ENCODE measurements around the gene GINS2. TPM values are rescaled to one million over a fixed set of nuclear protein-coding genes. Genes with fewer than 3 reads are reported as not detected.

The GINS2 gene
- total and polyA plus RNA-seq, 2 donors (not counting 3 experiments of a cell fraction or from before 2014, with no cell fraction given): 10.4 to 24.1 TPM

DNA sequence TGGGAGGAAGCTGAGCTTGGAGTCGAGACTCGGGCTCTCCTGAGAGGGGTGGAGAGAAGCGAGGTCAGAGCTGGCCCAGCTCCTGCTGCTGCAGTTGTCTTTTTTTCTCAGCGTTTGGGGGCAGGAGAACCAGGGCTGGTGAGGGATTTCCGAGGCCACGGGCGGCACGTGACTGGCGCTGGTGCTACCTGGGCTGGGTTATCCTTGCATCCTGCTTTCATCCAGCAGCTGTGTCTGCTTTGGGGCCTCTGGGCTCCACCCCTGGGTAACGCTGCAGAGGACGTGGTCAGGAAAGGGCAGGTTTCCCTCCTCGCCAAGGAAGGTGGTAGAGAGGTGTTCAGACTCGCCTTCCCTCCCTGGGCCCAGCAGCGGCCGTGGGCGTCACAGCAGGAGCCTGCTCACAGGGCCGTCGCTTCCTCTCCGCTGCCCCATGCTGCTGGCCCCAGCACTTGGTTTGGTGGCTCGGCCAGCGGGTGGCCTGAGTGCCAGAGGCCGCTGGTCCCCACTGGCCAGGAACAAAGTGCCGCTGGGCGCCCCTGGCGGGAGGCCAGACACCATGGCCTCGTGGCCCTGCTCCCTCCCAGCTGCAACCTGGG lies 53.1 kb downstream of the GINS2 start:
- intact Hi-C loops (cut with micrococcal nuclease): no loop called here
- ChIA-PET CTCF (interaction anchor here (1.2 to 4.0 kb wide), 3 partner anchors 8 to 19 kb away, joined by 3 to 17 read pairs (median 3); no protein-coding TSS in a partner anchor), POLR2A (no interaction called here)
- Histone ChIP-seq H3K4me1 (ENCODE audit: control insufficient read depth, extremely low read depth, insufficient read depth, low read length) (no peaks in the 10 kb centered on the region), H3K9me1 (replicated peaks; ENCODE audit: control insufficient read depth, extremely low read depth, insufficient read depth, low read length) (no peaks in the 10 kb centered on the region), H3K79me2 (ENCODE audit: control insufficient read depth, insufficient read depth, low read length) (no peaks in the 10 kb centered on the region), H3K4me2 (ENCODE audit: insufficient read depth, low read length) (no peak overlapping the region), H3K27ac (ENCODE audit: insufficient read depth, low read depth, low read length) (no peak overlapping the region), H3K4me3 (replicated peaks in 1 of 3; ENCODE audit: insufficient read depth in 1 of 3, low read depth in 1 of 3, low read length in 3 of 3) (no peak overlapping the region), H3K9ac (replicated peaks; ENCODE audit: extremely low read depth, insufficient read depth, low read length) (no peak overlapping the region), H3K9me3 (replicated peaks; ENCODE audit: control insufficient read depth, insufficient read depth, low read length) (no peaks in the 10 kb centered on the region), H2AFZ (ENCODE audit: low read depth, low read length) (no peak overlapping the region), H3K36me3 (ENCODE audit: control insufficient read depth in 2 of 2, extremely low read depth in 1 of 2, insufficient read depth in 2 of 2, low read length in 2 of 2) (no peaks in the 10 kb centered on the region), H3K27me3 (ENCODE audit: control insufficient read depth in 2 of 2, insufficient read depth in 2 of 2, low read length in 2 of 2) (no peaks in the 10 kb centered on the region), H4K20me1 (replicated peaks; ENCODE audit: control insufficient read depth, extremely low read depth, insufficient read depth, low read length) (no peaks in the 10 kb centered on the region)
- TF ChIP-seq, protein P1, sequence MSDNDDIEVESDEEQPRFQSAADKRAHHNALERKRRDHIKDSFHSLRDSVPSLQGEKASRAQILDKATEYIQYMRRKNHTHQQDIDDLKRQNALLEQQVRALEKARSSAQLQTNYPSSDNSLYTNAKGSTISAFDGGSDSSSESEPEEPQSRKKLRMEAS (IDR thresholded peaks at IDR 0.05; ENCODE audit: insufficient read depth, insufficient read length): no peak
- TF ChIP-seq FOS (IDR thresholded peaks at IDR 0.05; ENCODE audit: borderline replicate concordance, insufficient read depth, low read length) (no peak), MYC (IDR thresholded peaks at IDR 0.05; ENCODE audit: low read depth, low read length) (no peak), EZH2 (IDR thresholded peaks at IDR 0.05; ENCODE audit: borderline replicate concordance, low read depth, low read length, severe bottlenecking) (no peak)
- TF ChIP-seq, protein P2, sequence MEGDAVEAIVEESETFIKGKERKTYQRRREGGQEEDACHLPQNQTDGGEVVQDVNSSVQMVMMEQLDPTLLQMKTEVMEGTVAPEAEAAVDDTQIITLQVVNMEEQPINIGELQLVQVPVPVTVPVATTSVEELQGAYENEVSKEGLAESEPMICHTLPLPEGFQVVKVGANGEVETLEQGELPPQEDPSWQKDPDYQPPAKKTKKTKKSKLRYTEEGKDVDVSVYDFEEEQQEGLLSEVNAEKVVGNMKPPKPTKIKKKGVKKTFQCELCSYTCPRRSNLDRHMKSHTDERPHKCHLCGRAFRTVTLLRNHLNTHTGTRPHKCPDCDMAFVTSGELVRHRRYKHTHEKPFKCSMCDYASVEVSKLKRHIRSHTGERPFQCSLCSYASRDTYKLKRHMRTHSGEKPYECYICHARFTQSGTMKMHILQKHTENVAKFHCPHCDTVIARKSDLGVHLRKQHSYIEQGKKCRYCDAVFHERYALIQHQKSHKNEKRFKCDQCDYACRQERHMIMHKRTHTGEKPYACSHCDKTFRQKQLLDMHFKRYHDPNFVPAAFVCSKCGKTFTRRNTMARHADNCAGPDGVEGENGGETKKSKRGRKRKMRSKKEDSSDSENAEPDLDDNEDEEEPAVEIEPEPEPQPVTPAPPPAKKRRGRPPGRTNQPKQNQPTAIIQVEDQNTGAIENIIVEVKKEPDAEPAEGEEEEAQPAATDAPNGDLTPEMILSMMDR (IDR thresholded peaks at IDR 0.05; ENCODE audit: extremely low read depth in 1 of 2, insufficient read depth in 1 of 2, low read depth in 1 of 2, low read length in 2 of 2): no peak
- DNase-seq (ENCODE audit: low read depth, low spot score): no peak
- dilution Hi-C loops (cut with MboI; ENCODE audit: extremely low pct_ligation_motif_present, low sequenced_read_pairs): no loop called here
- FAIRE-seq: no peak
- BruUV-seq (replicated peaks): no TSS peak

All from endothelial cell of umbilical vein (primary cell).